WI38 (cell line): ENCODE results near the gene CMYA5.

Source experiments
- H3K4me3 ChIP-seq: 2 replicates; pipeline ENCODE4 v1.5.1; 2011; ENCODE audit warnings: low read depth, mild to moderate bottlenecking, control low read depth, low read length
- TF ChIP-seq, protein P1 (sequence below): IDR thresholded peaks from 2 replicates; pipeline ENCODE4 v1.5.1; 2012; ENCODE audit warnings: low read depth, mild to moderate bottlenecking, control low read depth, low read length

The CMYA5 gene

GRCh38 chr5:79795764-79796398, 106.2 kb downstream of the CMYA5 start:
- TF ChIP-seq, protein P1, sequence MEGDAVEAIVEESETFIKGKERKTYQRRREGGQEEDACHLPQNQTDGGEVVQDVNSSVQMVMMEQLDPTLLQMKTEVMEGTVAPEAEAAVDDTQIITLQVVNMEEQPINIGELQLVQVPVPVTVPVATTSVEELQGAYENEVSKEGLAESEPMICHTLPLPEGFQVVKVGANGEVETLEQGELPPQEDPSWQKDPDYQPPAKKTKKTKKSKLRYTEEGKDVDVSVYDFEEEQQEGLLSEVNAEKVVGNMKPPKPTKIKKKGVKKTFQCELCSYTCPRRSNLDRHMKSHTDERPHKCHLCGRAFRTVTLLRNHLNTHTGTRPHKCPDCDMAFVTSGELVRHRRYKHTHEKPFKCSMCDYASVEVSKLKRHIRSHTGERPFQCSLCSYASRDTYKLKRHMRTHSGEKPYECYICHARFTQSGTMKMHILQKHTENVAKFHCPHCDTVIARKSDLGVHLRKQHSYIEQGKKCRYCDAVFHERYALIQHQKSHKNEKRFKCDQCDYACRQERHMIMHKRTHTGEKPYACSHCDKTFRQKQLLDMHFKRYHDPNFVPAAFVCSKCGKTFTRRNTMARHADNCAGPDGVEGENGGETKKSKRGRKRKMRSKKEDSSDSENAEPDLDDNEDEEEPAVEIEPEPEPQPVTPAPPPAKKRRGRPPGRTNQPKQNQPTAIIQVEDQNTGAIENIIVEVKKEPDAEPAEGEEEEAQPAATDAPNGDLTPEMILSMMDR, result no peak
- no peak overlapping the region for H3K4me3 ChIP-seq

GRCh38 chr5:79798893-79799590, 109.4 kb downstream of the CMYA5 start:
- H3K4me3 ChIP-seq, result no peak overlapping the region
- TF ChIP-seq, protein P1, result no peak

DNA sequence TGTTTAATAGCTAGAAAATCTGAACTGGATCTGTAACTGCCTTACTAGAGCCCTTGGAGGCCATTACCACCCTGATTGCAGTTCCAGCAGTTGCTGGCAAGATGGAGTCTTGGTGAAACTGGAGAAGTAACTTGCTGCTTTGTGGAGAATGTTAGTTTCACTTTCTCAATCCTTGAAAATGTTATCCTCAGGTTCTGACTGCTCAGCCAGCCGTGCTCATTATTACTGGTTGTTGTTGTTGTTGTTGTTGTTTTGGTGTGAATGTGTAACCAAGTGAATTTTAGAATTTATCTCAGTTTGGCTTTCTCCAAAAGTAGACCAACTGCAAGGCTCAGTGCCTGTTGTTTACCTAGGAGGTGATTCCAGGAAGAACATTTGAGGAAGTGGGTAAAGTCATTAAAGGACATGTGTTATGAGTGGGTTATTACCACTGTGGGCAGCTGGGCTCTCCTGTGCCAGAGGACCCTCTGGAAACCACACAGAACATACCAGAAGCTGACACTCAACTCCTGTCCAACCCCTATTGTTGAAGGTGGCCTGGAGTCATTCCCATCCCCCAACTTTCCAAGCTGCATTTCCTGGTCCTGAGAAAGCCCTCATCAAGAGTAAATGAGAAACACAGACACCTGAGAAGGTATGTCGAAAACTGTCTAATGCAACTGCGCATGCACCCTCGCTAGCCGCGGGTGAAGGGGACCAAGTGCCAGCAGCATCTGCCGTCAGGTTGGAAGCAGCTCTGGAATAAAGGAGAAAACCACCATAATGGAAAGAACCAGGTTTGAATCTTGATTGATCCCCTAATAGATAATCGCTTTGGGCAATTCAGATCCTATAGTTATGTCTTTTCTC, 111.6 kb downstream of the CMYA5 start:
- TF ChIP-seq, protein P1, result no peak
- H3K4me3 ChIP-seq, result no peak overlapping the region

DNA sequence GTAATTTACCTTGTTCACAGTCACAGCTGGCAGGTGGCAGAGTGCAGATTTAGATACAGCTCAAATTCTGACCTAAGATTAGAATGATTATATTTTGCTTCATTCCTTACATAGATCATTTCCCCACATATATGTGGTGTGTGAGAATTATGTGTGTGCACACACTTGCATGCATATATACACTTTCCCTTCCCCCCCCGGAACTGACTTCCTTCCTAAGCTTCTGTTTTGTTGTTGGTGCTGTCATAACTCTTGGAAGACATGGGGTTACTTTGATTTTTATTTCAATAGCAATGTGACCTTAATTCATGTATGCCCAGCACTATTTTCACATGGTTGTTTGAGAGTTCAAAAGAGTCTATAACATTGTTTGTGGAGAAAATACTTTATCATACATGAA, 112.8 kb downstream of the CMYA5 start:
- TF ChIP-seq, protein P1, result no peak
- H3K4me3 ChIP-seq, result no peak overlapping the region

- no peak overlapping the region for H3K4me3 ChIP-seq
- TF ChIP-seq, protein P1, result no peak
Measured at GRCh38 chr5:79803007-79803406, 113.4 kb downstream of the CMYA5 start.

DNA sequence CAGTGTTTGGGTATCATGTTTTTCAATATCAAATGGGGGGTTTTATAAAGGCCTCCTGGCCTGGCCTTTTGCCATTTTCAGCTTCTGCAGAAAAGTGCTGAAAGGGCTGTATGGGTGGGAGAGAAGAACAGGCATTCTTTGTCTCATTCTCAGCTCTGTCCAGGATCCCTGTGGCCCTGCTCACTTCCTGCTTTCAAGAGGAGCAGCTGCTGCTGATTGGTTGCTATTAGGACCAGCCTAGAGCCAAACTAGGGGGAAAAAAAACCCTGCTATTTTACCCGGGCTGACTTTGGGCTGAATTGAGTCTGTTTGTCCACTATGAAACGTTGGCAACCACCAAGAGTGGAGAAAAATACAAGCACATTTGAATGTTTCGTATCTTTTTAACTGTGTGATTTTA, 117.1 kb downstream of the CMYA5 start:
- TF ChIP-seq, protein P1, result no peak
- H3K4me3 ChIP-seq, result no peak overlapping the region

- TF ChIP-seq, protein P1, result no peak
Measured at GRCh38 chr5:79809743-79810142, 120.1 kb downstream of the CMYA5 start.

More at GRCh38 chr5:79809743-79810142, 120.1 kb downstream of the CMYA5 start:
- no peak overlapping the region for H3K4me3 ChIP-seq
